ENCODE results near the gene ATPAF1. TPM values are rescaled to one million over a fixed set of nuclear protein-coding genes. Genes with fewer than 3 reads are reported as not detected.

Gene ATPAF1
- total RNA-seq, 6 experiments from 2014 or later: 32.7 to 42.9 (median 41.5) TPM

GRCh38 chr1:46639547-46639946 is 28.6 kb downstream of the ATPAF1 start:
- peaks cover 31% of the 10 kb centered on the region for H3K36me3 Mint-ChIP-seq (ENCODE audit: low read depth)
- H3K9me3 Mint-ChIP-seq: no peaks in the 10 kb centered on the region
- no peak for DNase-seq
- TF ChIP-seq, protein P1, sequence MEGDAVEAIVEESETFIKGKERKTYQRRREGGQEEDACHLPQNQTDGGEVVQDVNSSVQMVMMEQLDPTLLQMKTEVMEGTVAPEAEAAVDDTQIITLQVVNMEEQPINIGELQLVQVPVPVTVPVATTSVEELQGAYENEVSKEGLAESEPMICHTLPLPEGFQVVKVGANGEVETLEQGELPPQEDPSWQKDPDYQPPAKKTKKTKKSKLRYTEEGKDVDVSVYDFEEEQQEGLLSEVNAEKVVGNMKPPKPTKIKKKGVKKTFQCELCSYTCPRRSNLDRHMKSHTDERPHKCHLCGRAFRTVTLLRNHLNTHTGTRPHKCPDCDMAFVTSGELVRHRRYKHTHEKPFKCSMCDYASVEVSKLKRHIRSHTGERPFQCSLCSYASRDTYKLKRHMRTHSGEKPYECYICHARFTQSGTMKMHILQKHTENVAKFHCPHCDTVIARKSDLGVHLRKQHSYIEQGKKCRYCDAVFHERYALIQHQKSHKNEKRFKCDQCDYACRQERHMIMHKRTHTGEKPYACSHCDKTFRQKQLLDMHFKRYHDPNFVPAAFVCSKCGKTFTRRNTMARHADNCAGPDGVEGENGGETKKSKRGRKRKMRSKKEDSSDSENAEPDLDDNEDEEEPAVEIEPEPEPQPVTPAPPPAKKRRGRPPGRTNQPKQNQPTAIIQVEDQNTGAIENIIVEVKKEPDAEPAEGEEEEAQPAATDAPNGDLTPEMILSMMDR (IDR thresholded peaks at IDR 0.05): no peak
- no peak overlapping the region for H3K27ac Mint-ChIP-seq
- no peaks in the 10 kb centered on the region for H3K27me3 Mint-ChIP-seq (ENCODE audit: insufficient read depth)
- H3K4me1 Mint-ChIP-seq (ENCODE audit: low read depth): peaks cover 25% of the 10 kb centered on the region
- no peak overlapping the region for H3K4me3 Mint-ChIP-seq

GRCh38 chr1:46638921-46639320 is 29.2 kb downstream of the ATPAF1 start:
- Mint-ChIP-seq H3K27ac (no peak overlapping the region), H3K9me3 (no peaks in the 10 kb centered on the region), H3K4me3 (no peak overlapping the region), H3K36me3 (ENCODE audit: low read depth) (peaks cover 31% of the 10 kb centered on the region), H3K4me1 (ENCODE audit: low read depth) (peaks cover 21% of the 10 kb centered on the region), H3K27me3 (ENCODE audit: insufficient read depth) (no peaks in the 10 kb centered on the region)
- TF ChIP-seq, protein P1 (IDR thresholded peaks at IDR 0.05): no peak
- DNase-seq: no peak

GRCh38 chr1:46637444-46638083 is 30.6 kb downstream of the ATPAF1 start:
- TF ChIP-seq, protein P1 (IDR thresholded peaks at IDR 0.05): no peak
- Mint-ChIP-seq H3K4me1 (ENCODE audit: low read depth) (peaks cover 7% of the 10 kb centered on the region), H3K4me3 (no peak overlapping the region), H3K27me3 (ENCODE audit: insufficient read depth) (no peaks in the 10 kb centered on the region), H3K9me3 (no peaks in the 10 kb centered on the region), H3K27ac (no peak overlapping the region), H3K36me3 (ENCODE audit: low read depth) (peaks cover 32% of the 10 kb centered on the region)
- DNase-seq: no peak

DNA sequence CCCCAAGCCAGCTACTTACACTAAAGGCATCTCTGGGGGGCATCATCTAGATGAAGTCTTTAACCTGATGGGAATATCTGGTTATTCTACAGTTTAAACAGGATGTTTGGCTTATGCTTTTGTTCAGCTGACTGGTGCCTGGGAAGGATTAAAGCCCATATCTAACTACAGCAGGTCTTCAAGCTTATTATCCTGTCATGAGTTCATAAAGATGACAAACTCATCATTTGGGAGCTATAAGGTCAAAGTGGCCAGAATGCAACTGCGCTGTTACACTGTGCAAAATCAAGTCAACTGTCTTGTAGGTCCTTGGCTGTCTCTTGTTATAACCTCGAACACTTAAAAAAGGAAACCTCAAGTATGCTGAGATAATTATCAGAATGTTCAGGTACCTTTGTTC is 33.0 kb downstream of the ATPAF1 start:
- Mint-ChIP-seq H3K27me3 (ENCODE audit: insufficient read depth) (no peaks in the 10 kb centered on the region), H3K9me3 (no peaks in the 10 kb centered on the region), H3K4me1 (ENCODE audit: low read depth) (no peaks in the 10 kb centered on the region), H3K36me3 (ENCODE audit: low read depth) (peaks cover 15% of the 10 kb centered on the region; the same call in 1 of the 2 replicates), H3K4me3 (no peak overlapping the region), H3K27ac (no peak overlapping the region)
- TF ChIP-seq, protein P1 (IDR thresholded peaks at IDR 0.05): no peak
- no peak for DNase-seq

DNA sequence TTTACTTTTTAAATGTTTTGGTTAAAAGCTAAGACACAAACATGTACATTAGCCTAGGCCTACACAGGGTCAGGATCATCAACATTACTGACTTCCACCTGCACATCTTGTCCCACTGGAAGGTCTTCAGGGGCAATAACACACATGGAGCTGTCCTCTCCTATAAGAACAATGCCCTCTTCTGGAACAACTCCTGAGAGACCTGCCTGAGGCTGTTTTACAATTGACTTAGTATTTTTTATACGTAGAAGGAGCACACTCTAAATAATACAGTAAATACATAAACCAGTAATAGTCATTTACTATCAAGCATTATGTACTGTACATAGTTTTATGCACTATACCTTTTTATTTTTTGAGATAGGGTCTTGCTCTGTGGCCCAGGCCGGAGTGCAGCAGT is 37.4 kb downstream of the ATPAF1 start:
- no peaks in the 10 kb centered on the region for H3K4me1 Mint-ChIP-seq (ENCODE audit: low read depth)
- peaks cover 8% of the 10 kb centered on the region; the same call in 1 of the 2 replicates for H3K36me3 Mint-ChIP-seq (ENCODE audit: low read depth)
- H3K9me3 Mint-ChIP-seq: no peaks in the 10 kb centered on the region
- no peak overlapping the region for H3K4me3 Mint-ChIP-seq
- no peak overlapping the region for H3K27ac Mint-ChIP-seq
- TF ChIP-seq, protein P1 (IDR thresholded peaks at IDR 0.05): no peak
- no peaks in the 10 kb centered on the region for H3K27me3 Mint-ChIP-seq (ENCODE audit: insufficient read depth)
- DNase-seq: no peak

Measured in HFFc6 (cell line).